ENCODE results near the gene SSH3.
"Not testable (repeated sequence)": the region's sequence is repeated elsewhere in the genome, so short reads cannot be mapped to it uniquely, and the experiment has no call there.

SSH3 gene

GRCh38 chr11:67312187-67313021 is 9.1 kb downstream of the SSH3 start:
- DNase-seq (ENCODE audit: low read depth in 2 of 2): no peak

- no peak for DNase-seq (ENCODE audit: low read depth in 2 of 2)
These were observed 10.0 kb downstream of the SSH3 start for GRCh38 chr11:67313125-67313890.

- no peak for DNase-seq (ENCODE audit: low read depth in 2 of 2)
These were observed 10.9 kb downstream of the SSH3 start for GRCh38 chr11:67314218-67314617.

GRCh38 chr11:67315325-67315909 is 12.1 kb downstream of the SSH3 start:
- no peak for DNase-seq (ENCODE audit: low read depth in 2 of 2)

GRCh38 chr11:67316882-67317204 is 13.5 kb downstream of the SSH3 start:
- DNase-seq (ENCODE audit: low read depth in 2 of 2): no peak

GRCh38 chr11:67317205-67317887 is 14.0 kb downstream of the SSH3 start:
- peak; percentile 96 to 97 for DNase-seq (ENCODE audit: low read depth in 2 of 2)

- no peak for DNase-seq (ENCODE audit: low read depth in 2 of 2)
These were observed 14.7 kb downstream of the SSH3 start for GRCh38 chr11:67317888-67318555.

GRCh38 chr11:67318876-67319275 is 15.5 kb downstream of the SSH3 start:
- DNase-seq (ENCODE audit: low read depth in 2 of 2): not testable (repeated sequence)

GRCh38 chr11:67320011-67320410 is 16.7 kb downstream of the SSH3 start:
- DNase-seq (ENCODE audit: low read depth in 2 of 2): no peak

- DNase-seq (ENCODE audit: low read depth in 2 of 2): no peak
These were observed 17.4 kb downstream of the SSH3 start for GRCh38 chr11:67320691-67321090.

GRCh38 chr11:67321313-67321871 is 18.1 kb downstream of the SSH3 start:
- no peak for DNase-seq (ENCODE audit: low read depth in 2 of 2)

- DNase-seq (ENCODE audit: low read depth in 2 of 2): no peak
These were observed 18.7 kb downstream of the SSH3 start for GRCh38 chr11:67322049-67322448.

GRCh38 chr11:67323526-67323925 is 20.2 kb downstream of the SSH3 start:
- no peak for DNase-seq (ENCODE audit: low read depth in 2 of 2)

- no peak for DNase-seq (ENCODE audit: low read depth in 2 of 2)
These were observed 28.9 kb downstream of the SSH3 start for GRCh38 chr11:67332081-67332691.

- no peak for DNase-seq (ENCODE audit: low read depth in 2 of 2)
These were observed 33.9 kb downstream of the SSH3 start for GRCh38 chr11:67337257-67337656.

GRCh38 chr11:67344264-67344663 is 40.9 kb downstream of the SSH3 start:
- DNase-seq (ENCODE audit: low read depth in 2 of 2): no peak

GRCh38 chr11:67345247-67345919 is 42.1 kb downstream of the SSH3 start:
- no peak for DNase-seq (ENCODE audit: low read depth in 2 of 2)

GRCh38 chr11:67345920-67346819 is 42.8 kb downstream of the SSH3 start:
- no peak for DNase-seq (ENCODE audit: low read depth in 2 of 2)
